Ectodermal cell (in vitro differentiated cells): Measurements from ENCODE around the gene BCL11B.
"Not testable (repeated sequence)": the region's sequence is repeated elsewhere in the genome, so short reads cannot be mapped to it uniquely, and the experiment has no call there.

ENCODE experiments used
- H3K27ac ChIP-seq: 2 replicates; pipeline ENCODE4 v1.7.0; 2013; ENCODE audit warnings: mild to moderate bottlenecking, low read depth, low read length; ENCODE audit not compliant: insufficient read depth, poor library complexity, severe bottlenecking
- H3K27me3 ChIP-seq: 2 replicates; pipeline ENCODE4 v1.7.0; 2013; ENCODE audit warnings: mild to moderate bottlenecking, low read length; ENCODE audit not compliant: insufficient read depth, control insufficient read depth, poor library complexity, severe bottlenecking
- H3K36me3 ChIP-seq: one replicate; pipeline ENCODE4 v1.7.0; 2013; ENCODE audit warnings: low read length; ENCODE audit not compliant: control insufficient read depth, insufficient read depth
- H3K4me1 ChIP-seq: one replicate; pipeline ENCODE4 v1.7.0; 2013; ENCODE audit warnings: low read length; ENCODE audit not compliant: control insufficient read depth, insufficient read depth
- H3K4me3 ChIP-seq: 2 replicates; pipeline ENCODE4 v1.7.0; 2013; ENCODE audit warnings: low read depth, low read length, control low read depth; ENCODE audit not compliant: insufficient read depth
- H3K9me3 ChIP-seq: 2 replicates; pipeline ENCODE4 v1.7.0; 2013; ENCODE audit warnings: mild to moderate bottlenecking, low read length, moderate library complexity; ENCODE audit not compliant: control insufficient read depth
- WGBS, 2 experiments: methylation state at CpG; one replicate each; pipeline ENCODE4 v1.1.7; 2013; ENCODE audit warnings: missing lambda C conversion rate in 2 of 2; 5-methylcytosine and 5-hydroxymethylcytosine counted together

Gene BCL11B

DNA sequence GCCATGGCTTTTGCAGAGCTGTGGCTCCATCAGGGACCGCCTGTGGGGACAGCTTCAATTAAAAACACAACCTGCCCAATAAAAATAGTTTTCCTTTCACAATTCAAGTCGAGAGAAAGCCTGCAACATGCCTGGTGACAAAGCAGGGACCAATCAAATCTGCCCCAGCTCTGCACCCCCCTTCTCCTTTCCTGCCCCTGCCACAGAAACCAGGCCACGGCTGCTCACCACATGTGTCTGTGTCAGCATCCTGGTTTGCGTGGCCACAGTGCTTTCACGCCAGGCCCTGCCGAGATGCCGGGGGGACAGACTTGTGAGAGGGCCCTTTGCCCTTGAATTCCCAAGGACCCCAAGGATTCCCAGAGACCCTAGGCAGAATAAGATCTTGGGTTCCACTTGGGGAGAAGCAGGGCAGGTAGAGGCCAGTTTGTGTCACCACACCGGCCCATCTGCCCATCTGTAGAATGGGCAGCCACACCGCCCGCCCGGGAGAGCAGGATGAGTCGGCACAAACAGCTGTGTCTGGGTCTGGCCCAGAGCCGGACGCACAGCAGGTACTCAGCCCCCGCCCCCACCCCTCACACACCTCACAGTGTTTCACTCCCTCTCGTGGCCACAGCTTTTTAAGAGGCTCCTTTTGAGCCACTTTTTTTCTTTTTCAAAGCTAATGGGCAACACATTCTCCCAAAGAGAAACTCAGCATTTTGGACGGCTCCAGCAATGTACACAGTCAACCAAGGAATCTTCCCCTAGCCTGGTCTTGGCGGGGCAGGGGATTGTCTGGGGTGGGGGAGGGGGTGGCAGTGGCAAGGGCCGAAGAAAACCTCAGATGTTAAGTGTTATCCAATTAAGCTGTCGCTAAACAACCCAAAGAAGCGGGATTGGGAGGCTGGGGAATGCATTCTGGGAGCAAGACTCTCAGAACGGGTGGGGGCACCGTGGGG, 41.5 kb downstream of the BCL11B start:
- Histone ChIP-seq H3K36me3 (no peaks in the 10 kb centered on the region), H3K27ac (no peak overlapping the region), H3K4me3 (peak overlapping the region; percentile 41), H3K9me3 (no peaks in the 10 kb centered on the region), H3K4me1 (peaks cover 17% of the 10 kb centered on the region), H3K27me3 (no peaks in the 10 kb centered on the region)
- 43 to 44% methylated on average over 23 of the region's 23 CpGs for WGBS, 2 experiments

- Histone ChIP-seq H3K4me1 (peaks cover 16% of the 10 kb centered on the region), H3K4me3 (no peak overlapping the region), H3K27me3 (no peaks in the 10 kb centered on the region), H3K36me3 (no peaks in the 10 kb centered on the region), H3K27ac (no peak overlapping the region), H3K9me3 (no peaks in the 10 kb centered on the region)
- 83 to 84% methylated on average over 10 of the region's 10 CpGs for WGBS, 2 experiments
Observed at GRCh38 chr14:99229654-99230207, 42.3 kb downstream of the BCL11B start.

GRCh38 chr14:99228760-99229159, 43.2 kb downstream of the BCL11B start:
- not testable (repeated sequence) for H3K27ac ChIP-seq, H3K36me3 ChIP-seq, H3K9me3 ChIP-seq, H3K4me3 ChIP-seq, H3K27me3 ChIP-seq
- WGBS, 2 experiments: 88 to 89% methylated on average over 4 of the region's 4 CpGs
- peaks cover 14% of the 10 kb centered on the region for H3K4me1 ChIP-seq

DNA sequence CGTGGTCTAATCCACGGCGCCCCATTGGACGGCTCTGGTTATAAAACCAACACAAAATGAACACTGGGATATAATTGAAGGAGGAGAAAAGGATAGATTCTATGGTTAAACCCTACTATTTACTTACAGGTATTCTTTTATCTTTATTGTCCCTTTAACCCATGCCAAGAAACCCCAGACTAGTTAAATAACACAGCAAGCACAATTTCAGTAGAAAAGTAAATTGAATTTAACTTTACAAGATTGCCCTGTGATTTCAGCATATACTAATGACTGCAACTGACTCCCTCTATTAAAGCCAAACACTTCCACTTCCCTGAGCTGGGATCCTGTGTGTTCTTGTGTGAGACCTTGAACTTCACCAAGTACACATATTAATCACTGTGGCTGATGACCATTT, 45.3 kb downstream of the BCL11B start:
- no peaks in the 10 kb centered on the region for H3K27me3 ChIP-seq
- H3K9me3 ChIP-seq: no peaks in the 10 kb centered on the region
- peaks cover 3% of the 10 kb centered on the region for H3K4me1 ChIP-seq
- H3K4me3 ChIP-seq: no peak overlapping the region
- no peak overlapping the region for H3K27ac ChIP-seq
- WGBS, 2 experiments: 98 to 100% methylated on average over 3 to 4 of the region's 4 CpGs
- H3K36me3 ChIP-seq: no peaks in the 10 kb centered on the region

DNA sequence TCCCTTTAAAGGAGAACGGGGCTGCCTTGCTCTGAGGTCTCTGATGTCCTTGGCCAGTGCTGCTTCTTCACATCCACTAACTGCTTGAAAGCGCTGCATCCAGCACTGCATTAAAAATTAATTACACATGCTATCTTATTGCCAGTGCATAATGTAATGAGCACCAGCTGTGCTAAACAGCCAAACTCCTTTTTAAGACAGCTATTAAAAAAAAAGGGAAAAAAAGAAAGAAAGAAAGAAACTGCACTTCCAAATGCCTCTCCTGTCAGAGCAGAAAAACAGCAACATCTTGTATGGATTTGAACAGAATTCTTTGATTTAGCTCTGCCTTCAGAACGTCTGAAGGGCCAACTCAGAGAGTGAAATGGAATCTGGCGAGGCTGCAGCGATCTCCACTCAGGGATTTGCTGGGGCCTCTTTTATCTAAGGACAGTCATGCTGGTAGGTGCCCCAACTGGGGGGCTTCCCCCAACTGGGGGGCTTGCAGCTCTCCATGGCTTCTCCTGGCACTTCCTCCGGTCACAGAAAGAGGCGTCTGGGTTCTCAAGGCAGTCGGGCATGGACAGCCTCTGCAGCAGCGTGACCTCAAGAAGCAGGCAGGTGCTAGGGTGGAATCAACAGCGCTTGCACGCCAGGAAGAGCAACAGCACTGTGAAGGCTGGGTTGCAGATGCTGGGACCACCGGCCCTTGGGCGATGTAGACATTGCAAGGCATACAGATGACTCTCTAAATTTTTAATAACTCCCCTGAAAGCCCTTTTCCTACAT, 46.4 kb downstream of the BCL11B start:
- Histone ChIP-seq H3K4me1 (no peaks in the 10 kb centered on the region), H3K36me3 (no peaks in the 10 kb centered on the region), H3K27ac (no peak overlapping the region), H3K9me3 (no peaks in the 10 kb centered on the region), H3K4me3 (no peak overlapping the region), H3K27me3 (no peaks in the 10 kb centered on the region)
- WGBS, 2 experiments: 87% methylated on average over 13 of the region's 13 CpGs

DNA sequence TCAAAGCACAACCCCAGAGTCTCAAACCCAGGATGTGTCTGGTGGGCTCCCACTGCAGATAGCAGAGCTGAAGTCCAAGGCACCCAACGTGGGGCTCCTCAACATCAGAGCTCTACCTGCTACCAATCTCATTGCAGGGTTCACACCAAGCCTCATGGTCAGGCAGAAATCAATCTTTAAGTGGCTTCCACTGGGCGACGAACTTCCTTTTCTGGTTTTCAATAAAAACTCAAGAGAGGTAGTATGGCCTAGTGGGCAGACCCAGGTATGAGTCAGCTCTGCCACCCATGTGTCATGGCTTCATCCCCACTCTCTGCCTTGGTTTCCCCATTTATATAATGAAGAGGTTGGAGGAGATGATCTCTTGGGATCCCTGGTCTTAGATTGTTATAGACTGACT, 47.0 kb downstream of the BCL11B start:
- Histone ChIP-seq H3K27me3 (no peaks in the 10 kb centered on the region), H3K9me3 (no peaks in the 10 kb centered on the region), H3K4me3 (no peak overlapping the region), H3K27ac (no peak overlapping the region), H3K36me3 (no peaks in the 10 kb centered on the region), H3K4me1 (no peaks in the 10 kb centered on the region)
- 92 to 93% methylated on average over 3 of the region's 3 CpGs for WGBS, 2 experiments

DNA sequence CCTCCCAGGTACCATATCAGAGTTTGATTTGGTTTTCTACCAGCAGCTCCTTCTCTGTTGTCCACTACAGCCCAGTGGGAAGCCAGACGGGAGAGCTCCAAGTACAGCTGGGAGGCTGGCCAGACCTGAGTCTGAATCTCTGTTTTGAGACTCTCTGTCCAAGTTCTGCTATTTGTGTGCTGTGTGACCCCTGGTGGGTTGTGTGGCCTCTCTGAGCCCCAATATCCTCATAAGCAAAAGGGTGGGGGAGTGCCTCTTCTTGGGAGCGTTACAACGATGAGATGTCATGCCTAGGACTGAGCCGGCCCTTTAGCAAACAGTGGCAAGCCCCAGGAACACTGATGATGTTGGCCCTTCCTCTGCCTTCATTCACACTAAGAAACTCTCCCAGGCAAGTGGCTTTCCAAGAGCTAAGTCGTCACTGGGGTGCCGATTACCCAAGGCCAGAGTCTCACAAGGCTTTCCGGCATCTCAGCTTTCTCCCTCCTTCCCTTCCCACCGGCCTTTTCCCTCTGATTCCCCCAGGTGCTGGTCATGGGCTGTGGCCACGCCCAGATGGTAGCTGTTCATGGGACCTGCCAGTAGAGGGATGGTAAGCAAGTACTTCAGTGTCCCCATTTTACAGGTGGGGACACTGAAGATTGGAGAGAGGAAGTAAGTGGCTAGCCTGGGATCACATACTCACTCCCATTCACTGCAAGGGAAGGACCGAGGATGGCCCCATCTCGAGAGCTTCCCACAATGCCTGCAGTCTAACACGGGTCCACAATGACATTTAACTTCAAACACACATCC, 47.7 kb downstream of the BCL11B start:
- WGBS, 2 experiments: 81 to 84% methylated on average over 12 of the region's 12 CpGs
- Histone ChIP-seq H3K27me3 (no peaks in the 10 kb centered on the region), H3K4me3 (no peak overlapping the region), H3K36me3 (no peaks in the 10 kb centered on the region), H3K4me1 (no peaks in the 10 kb centered on the region), H3K27ac (no peak overlapping the region), H3K9me3 (no peaks in the 10 kb centered on the region)

DNA sequence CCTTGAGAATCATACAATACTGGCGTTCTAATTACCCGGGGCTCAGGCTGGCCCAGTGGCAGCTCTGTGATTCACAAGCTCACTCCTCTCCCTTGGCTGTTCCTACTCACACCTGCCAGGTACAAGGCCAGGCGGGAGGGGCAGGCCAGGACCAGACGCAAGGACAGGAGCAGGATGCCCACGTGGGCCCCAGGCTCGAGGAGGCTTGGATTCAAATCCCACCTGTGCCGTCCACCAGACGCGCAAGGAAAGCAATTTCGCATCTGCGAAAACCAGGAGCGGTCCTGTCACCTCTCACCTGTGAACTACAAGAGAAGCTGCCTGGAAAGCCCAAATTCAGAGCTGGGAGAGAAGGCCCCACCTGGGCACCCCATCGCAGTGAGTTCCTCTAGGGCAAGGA, 50.6 kb downstream of the BCL11B start:
- Histone ChIP-seq H3K27me3 (no peaks in the 10 kb centered on the region), H3K27ac (no peak overlapping the region), H3K9me3 (no peaks in the 10 kb centered on the region), H3K4me1 (no peaks in the 10 kb centered on the region), H3K36me3 (no peaks in the 10 kb centered on the region), H3K4me3 (no peak overlapping the region)
- WGBS, 2 experiments: 94% methylated on average over 13 of the region's 13 CpGs

GRCh38 chr14:99217066-99217955, 54.7 kb downstream of the BCL11B start:
- H3K27me3 ChIP-seq: no peaks in the 10 kb centered on the region
- H3K4me3 ChIP-seq: no peak overlapping the region
- H3K4me1 ChIP-seq: no peaks in the 10 kb centered on the region
- H3K9me3 ChIP-seq: no peaks in the 10 kb centered on the region
- no peaks in the 10 kb centered on the region for H3K36me3 ChIP-seq
- H3K27ac ChIP-seq: no peak overlapping the region
- 91 to 93% methylated on average over 13 of the region's 13 CpGs for WGBS, 2 experiments
